ENCODE measurements around the gene SSPN.

Gene SSPN

DNA sequence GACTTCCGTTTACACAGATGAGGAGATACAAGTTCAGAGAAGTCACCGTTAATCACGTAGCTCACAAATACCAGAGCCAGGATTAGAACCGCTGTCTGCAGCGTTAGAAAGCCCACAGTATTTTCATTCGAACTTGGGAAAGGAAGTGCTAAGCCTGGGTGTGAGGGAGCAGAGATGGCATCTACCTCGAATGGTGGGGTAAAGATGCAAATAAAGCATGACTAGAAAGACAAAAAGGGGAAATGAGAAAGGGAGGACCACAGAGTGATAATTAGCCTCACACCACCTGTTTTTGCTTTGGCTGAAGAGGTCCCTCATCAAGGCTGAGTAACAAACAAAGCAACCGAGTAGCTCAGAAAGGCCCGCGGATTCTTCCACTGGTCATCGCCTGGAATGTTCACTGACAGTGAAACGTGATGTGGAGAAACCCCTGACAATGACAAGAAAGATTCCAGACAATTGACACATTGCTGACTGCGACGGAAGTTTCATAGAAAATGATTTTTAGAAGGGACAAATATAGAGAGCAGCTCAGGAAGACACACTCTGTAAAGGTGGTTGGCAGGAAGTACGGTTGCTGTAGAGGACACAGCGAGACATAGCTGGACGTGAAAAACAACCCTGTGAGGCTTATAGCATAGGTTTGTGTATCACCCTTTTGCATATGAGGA lies 39.0 kb upstream of the SSPN start:
- ChIA-PET POLR2A (ENCODE audit: low non-redundant PET) (no interaction called here), CTCF (interaction anchor here (0.6 kb wide), 1 partner anchor 246 kb away, joined by 4 read pairs; no protein-coding TSS in a partner anchor)
- TF ChIP-seq, protein P1, sequence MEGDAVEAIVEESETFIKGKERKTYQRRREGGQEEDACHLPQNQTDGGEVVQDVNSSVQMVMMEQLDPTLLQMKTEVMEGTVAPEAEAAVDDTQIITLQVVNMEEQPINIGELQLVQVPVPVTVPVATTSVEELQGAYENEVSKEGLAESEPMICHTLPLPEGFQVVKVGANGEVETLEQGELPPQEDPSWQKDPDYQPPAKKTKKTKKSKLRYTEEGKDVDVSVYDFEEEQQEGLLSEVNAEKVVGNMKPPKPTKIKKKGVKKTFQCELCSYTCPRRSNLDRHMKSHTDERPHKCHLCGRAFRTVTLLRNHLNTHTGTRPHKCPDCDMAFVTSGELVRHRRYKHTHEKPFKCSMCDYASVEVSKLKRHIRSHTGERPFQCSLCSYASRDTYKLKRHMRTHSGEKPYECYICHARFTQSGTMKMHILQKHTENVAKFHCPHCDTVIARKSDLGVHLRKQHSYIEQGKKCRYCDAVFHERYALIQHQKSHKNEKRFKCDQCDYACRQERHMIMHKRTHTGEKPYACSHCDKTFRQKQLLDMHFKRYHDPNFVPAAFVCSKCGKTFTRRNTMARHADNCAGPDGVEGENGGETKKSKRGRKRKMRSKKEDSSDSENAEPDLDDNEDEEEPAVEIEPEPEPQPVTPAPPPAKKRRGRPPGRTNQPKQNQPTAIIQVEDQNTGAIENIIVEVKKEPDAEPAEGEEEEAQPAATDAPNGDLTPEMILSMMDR (conservative IDR thresholded peaks at IDR 0.05; ENCODE audit: low read depth): no peak

DNA sequence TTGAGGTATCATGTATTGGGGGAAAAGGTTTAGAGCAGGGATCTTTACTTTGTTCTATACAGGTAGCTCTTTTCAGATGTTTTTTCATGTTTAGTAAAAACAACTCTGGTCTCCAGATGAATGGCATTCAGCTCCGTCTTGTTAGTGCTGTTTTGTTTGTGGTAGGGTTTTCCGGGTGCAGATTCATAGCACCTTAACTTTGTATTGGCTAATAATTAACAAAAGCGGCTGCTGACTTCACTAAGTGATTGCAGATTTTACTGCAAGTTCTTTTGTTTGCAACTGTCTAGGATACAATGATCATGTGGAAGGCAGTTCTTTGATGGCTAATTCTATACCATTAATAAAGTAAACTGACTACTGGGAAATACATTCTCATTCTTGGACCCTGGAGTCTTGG lies 38.4 kb upstream of the SSPN start:
- H3K27ac ChIP-seq: no peak overlapping the region
- TF ChIP-seq, protein P1 (conservative IDR thresholded peaks at IDR 0.05; ENCODE audit: low read depth): no peak
- CTCF ChIA-PET: no interaction called here
- POLR2A ChIA-PET (ENCODE audit: low non-redundant PET): no interaction called here
- no peak for DNase-seq (ENCODE audit: low spot score)

More for the DNA sequence above, 39.0 kb upstream of the SSPN start:
- no peak overlapping the region for H3K27ac ChIP-seq
- DNase-seq (ENCODE audit: low spot score): no peak

DNA sequence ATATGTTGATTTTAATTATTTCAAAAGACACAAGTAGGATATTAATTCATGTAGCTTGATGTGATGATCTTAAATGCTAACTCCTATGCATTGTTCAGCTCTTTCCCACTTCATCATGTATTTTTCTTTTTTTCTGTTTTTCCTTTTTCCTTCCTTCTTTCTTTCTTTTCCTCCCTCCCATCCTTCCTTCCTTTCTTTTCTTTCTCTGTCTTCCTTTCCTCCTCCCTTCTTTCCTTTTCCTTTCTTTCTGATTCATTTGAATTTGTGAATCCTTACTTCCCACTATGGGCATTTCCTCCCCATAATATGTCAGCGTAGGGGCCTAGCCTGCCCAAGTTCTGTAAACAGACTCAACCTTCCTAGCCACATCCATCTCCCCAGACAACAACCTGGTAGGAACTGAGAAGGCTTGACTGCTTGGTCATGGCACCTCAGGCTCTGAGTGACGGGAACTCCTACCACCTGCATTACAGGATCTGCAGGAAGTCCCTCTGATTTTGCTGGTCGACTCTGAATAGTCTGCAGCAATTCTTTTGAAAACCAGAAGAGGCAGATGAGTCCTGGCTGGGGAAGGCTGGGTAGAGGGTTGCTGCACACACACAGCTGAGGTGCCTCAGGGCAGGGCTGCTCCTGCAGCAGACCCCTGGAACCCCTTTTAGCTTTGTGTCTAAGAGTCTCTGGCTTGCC lies 37.2 kb upstream of the SSPN start:
- no peak overlapping the region for H3K27ac ChIP-seq
- ChIA-PET CTCF (no interaction called here), POLR2A (ENCODE audit: low non-redundant PET) (no interaction called here)
- DNase-seq (ENCODE audit: low spot score): no peak
- TF ChIP-seq, protein P1 (conservative IDR thresholded peaks at IDR 0.05; ENCODE audit: low read depth): no peak

DNA sequence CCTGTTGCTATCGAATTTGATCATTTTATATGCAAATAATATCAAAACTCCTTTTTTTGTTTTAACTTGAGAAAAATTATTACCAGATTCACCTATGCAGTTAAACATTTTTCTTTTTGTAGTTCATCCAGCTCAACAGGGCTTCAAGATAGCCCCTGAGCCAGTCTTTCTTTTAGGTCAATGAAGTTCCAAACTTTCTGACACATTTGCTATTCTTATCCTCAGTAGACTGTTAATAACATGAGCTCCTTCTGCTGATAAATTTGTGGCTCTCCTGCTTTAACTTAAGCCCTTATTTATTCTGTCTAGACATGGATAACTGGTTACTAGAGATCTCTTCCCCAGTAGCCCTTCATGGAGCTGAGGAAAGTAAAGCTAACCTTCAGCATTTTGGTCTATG lies 33.2 kb upstream of the SSPN start:
- TF ChIP-seq, protein P1 (conservative IDR thresholded peaks at IDR 0.05; ENCODE audit: low read depth): no peak
- ChIA-PET POLR2A (ENCODE audit: low non-redundant PET) (no interaction called here), CTCF (no interaction called here)
- no peak for DNase-seq (ENCODE audit: low spot score)
- H3K27ac ChIP-seq: no peak overlapping the region

DNA sequence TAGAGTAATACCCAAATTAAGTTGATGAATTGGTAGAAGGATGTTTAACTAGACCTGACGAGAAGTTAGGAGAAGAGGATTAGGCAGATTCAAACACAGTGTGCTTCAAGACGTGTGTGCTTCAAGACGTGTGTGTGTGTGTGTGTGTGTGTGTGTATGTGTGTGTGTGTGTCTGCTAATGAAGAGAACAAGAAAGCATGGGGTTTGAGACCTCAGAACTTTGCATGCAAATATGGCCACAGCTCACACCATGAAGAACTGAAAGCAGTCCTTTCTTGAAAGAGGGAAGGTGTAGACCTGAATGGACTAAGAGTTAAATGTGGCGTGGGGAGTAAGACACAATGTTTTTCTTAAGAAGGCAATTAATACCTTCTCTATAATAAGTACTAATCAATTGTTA lies 32.5 kb upstream of the SSPN start:
- TF ChIP-seq, protein P1 (conservative IDR thresholded peaks at IDR 0.05; ENCODE audit: low read depth): no peak
- no peak for DNase-seq (ENCODE audit: low spot score)
- POLR2A ChIA-PET (ENCODE audit: low non-redundant PET): no interaction called here
- H3K27ac ChIP-seq: no peak overlapping the region
- CTCF ChIA-PET: no interaction called here

DNA sequence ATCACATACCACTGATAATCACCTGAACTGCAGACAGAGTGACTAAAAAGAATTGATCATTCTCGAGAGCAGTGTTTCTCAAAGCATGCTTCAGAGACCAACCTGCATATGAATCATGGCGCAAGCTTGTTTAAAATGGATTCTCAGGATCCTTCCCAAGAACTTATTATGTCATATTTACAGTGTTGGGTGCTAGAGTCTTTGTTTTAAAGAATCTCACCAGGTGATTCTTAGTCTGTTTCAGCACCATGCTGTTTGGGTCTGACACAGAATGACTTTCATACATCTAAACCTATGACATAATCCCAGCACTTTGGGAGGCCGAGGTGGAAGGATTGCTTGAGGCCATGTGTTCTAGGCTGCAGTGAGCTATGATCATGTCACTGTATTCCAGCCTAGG lies 31.3 kb upstream of the SSPN start:
- TF ChIP-seq, protein P1 (conservative IDR thresholded peaks at IDR 0.05; ENCODE audit: low read depth): no peak
- ChIA-PET POLR2A (ENCODE audit: low non-redundant PET) (no interaction called here), CTCF (no interaction called here)
- no peak overlapping the region for H3K27ac ChIP-seq
- DNase-seq (ENCODE audit: low spot score): no peak

Measured in RWPE1 (cell line).